Breast epithelium (tissue), 4 donors: ENCODE data around the gene OS9. TPM values are rescaled to one million over a fixed set of nuclear protein-coding genes. Genes with fewer than 3 reads are reported as not detected.

ENCODE experiments used
- DNase-seq, 2 donors: peaks; one replicate each; pipeline ENCODE4 v3.0.0-alpha.2; 2019; ENCODE audit warnings: low spot score in 2 of 2
- H3K27ac ChIP-seq, 2 donors: fragments of 200-600 bp; sonication (generic) in 1 of 2; one replicate each; pipeline ENCODE4 v1.5.1; 2016 to 2019; ENCODE audit warnings: mild to moderate bottlenecking in 1 of 2
- H3K27me3 ChIP-seq, 2 donors: fragments of 200-600 bp; sonication (generic) in 1 of 2; one replicate each; pipeline versions ENCODE4 v1.5.1 to v1.6.0; 2017 to 2019; ENCODE audit warnings: control low read depth in 1 of 2, mild to moderate bottlenecking in 1 of 2
- H3K36me3 ChIP-seq: fragments of 200-600 bp; one replicate; pipeline ENCODE4 v1.5.1; 2019
- H3K4me1 ChIP-seq, 2 donors: fragments of 200-600 bp; sonication (generic); one replicate each; pipeline ENCODE4 v1.5.1; 2016 to 2019; ENCODE audit warnings: control low read depth in 1 of 2
- H3K4me3 ChIP-seq, 3 donors: fragments of 200-600 bp; sonication (generic); 1 replicate in 2 of 3; 2 replicates in 1 of 3; pipeline ENCODE4 v1.5.1; 2016 to 2019; ENCODE audit warnings: mild to moderate bottlenecking in 3 of 3, moderate library complexity in 2 of 3
- H3K9me3 ChIP-seq, 2 donors: fragments of 200-600 bp; sonication (generic) in 1 of 2; one replicate each; pipeline ENCODE4 v1.5.1; 2016 to 2019; ENCODE audit warnings: control low read depth in 1 of 2
- POLR2A ChIP-seq: fragments of 450-650 bp; IDR thresholded peaks from one replicate; pipeline ENCODE4 v1.6.1; 2016; ENCODE audit warnings: antibody characterized with exemption, mild to moderate bottlenecking, moderate library complexity
- POLR2AphosphoS5 ChIP-seq, 3 donors: sonication (generic); formaldehyde crosslinking; IDR thresholded peaks; one replicate each; pipeline ENCODE4 v1.6.1; 2017; ENCODE audit warnings: antibody characterized with exemption in 3 of 3
- intact Hi-C: fragments of 100-400 bp; cut with DNase I; formaldehyde crosslinking; loops from one replicate; pipeline ENCODE4 v1.15.1; 2023; ENCODE audit warnings: low total_unique reads
- total RNA-seq, 3 donors: library from RNA; depleted of rRNA; stranded (reverse); fragments of >200 nt; gene quantifications; one replicate each; pipeline ENCODE4 v1.1.0, GENCODE V29; 2016
- TF ChIP-seq, protein P1 (sequence below), 3 donors: fragments of 450-650 bp; IDR thresholded peaks; one replicate each; pipeline ENCODE4 v1.5.1; 2016 to 2017; ENCODE audit warnings: antibody characterized with exemption in 3 of 3, mild to moderate bottlenecking in 3 of 3, moderate library complexity in 3 of 3

Gene OS9
- total RNA-seq, 3 donors from 2014 or later = 184 to 431 (median 213) TPM

- no peaks in the 10 kb centered on the region for H3K36me3 ChIP-seq
- no peak for DNase-seq
Observed at GRCh38 chr12:57745485-57745881, 51.6 kb downstream of the OS9 start.

GRCh38 chr12:57746025-57746424 is 52.1 kb downstream of the OS9 start:
- H3K36me3 ChIP-seq = no peaks in the 10 kb centered on the region
- peak overlapping the region; percentile 9 to 99 for H3K27ac ChIP-seq
- no peak for TF ChIP-seq POLR2AphosphoS5 (IDR thresholded peaks at IDR 0.05)
- no peak for TF ChIP-seq POLR2A
- TF ChIP-seq, protein P1, sequence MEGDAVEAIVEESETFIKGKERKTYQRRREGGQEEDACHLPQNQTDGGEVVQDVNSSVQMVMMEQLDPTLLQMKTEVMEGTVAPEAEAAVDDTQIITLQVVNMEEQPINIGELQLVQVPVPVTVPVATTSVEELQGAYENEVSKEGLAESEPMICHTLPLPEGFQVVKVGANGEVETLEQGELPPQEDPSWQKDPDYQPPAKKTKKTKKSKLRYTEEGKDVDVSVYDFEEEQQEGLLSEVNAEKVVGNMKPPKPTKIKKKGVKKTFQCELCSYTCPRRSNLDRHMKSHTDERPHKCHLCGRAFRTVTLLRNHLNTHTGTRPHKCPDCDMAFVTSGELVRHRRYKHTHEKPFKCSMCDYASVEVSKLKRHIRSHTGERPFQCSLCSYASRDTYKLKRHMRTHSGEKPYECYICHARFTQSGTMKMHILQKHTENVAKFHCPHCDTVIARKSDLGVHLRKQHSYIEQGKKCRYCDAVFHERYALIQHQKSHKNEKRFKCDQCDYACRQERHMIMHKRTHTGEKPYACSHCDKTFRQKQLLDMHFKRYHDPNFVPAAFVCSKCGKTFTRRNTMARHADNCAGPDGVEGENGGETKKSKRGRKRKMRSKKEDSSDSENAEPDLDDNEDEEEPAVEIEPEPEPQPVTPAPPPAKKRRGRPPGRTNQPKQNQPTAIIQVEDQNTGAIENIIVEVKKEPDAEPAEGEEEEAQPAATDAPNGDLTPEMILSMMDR (IDR thresholded peaks at IDR 0.05) = no peak
- H3K4me3 ChIP-seq = peak overlapping the region in 1 of 3 donors; percentile 87
- H3K9me3 ChIP-seq = no peaks in the 10 kb centered on the region
- intact Hi-C loops = no loop called here
- H3K27me3 ChIP-seq = no peaks in the 10 kb centered on the region
- peaks cover 0 to 10% of the 10 kb centered on the region in 2 donors for H3K4me1 ChIP-seq
- no peak for DNase-seq

More at GRCh38 chr12:57745485-57745881, 51.6 kb downstream of the OS9 start:
- intact Hi-C loops = no loop called here
- peak overlapping the region; percentile 99 to 100 for H3K27ac ChIP-seq
- H3K27me3 ChIP-seq = no peaks in the 10 kb centered on the region
- peaks cover 0 to 8% of the 10 kb centered on the region in 2 donors for H3K4me1 ChIP-seq
- peak overlapping the region; percentile 86 to 87 (median 87) for H3K4me3 ChIP-seq
- no peaks in the 10 kb centered on the region for H3K9me3 ChIP-seq
- TF ChIP-seq, protein P1 (IDR thresholded peaks at IDR 0.05) = no peak
- TF ChIP-seq POLR2A (no peak), POLR2AphosphoS5 (IDR thresholded peaks at IDR 0.05) (no peak)

GRCh38 chr12:57749061-57749460 is 55.1 kb downstream of the OS9 start:
- DNase-seq = no peak
- TF ChIP-seq POLR2A = no peak
- no peak for TF ChIP-seq POLR2AphosphoS5 (IDR thresholded peaks at IDR 0.05)
- TF ChIP-seq, protein P1 (IDR thresholded peaks at IDR 0.05) = no peak
- Histone ChIP-seq H3K36me3 (no peaks in the 10 kb centered on the region), H3K9me3 (no peaks in the 10 kb centered on the region), H3K27me3 (no peaks in the 10 kb centered on the region), H3K4me3 (no peak overlapping the region), H3K4me1 (peaks cover 0 to 17% of the 10 kb centered on the region in 2 donors), H3K27ac (no peak overlapping the region)
- intact Hi-C loops = no loop called here

DNA sequence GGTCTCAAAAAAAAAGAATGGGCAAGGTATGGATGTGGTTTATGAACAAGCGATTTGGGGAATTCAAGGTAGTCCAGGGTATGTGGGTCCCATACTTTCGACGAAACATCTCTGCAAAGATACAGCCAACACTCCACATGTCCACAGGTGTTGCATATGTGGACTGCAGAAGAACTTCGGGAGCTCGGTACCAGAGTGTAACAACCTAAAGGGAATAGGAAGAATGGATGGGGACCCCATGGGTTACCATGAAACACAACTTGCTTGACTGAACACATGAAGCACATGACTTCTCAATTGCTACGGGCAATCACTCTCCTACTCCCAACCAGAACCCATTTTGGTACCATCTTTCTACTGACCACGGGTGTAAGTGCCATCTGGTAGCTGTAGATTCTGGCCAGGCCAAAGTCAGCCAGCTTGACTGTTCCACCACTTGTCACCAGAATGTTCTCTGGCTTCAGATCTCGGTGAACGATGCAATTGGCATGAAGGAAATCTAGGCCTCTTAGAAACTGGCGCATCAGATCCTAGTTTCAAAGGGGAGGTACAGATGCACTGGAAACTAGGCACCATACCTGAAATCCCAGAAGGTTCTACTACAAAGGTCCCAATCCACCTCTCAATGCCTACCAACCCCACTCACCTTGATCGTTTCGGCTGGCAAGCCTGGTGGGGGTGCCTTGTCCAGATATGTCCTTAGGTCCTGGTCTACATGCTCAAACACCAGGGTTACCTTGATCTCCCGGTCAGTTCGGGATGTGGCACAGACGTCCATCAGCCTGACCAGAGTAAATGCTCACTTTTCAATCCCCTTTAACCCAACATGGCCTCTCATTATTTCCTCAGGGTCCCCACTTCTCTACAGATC is 56.9 kb downstream of the OS9 start:
- Histone ChIP-seq H3K36me3 (no peaks in the 10 kb centered on the region), H3K4me1 (peaks cover 0 to 14% of the 10 kb centered on the region in 2 donors), H3K9me3 (no peaks in the 10 kb centered on the region), H3K27me3 (no peaks in the 10 kb centered on the region), H3K27ac (peak overlapping the region; percentile 89 to 94), H3K4me3 (peak overlapping the region; percentile 68 to 85 (median 68))
- intact Hi-C loops = no loop called here
- TF ChIP-seq POLR2A = no peak
- TF ChIP-seq, protein P1 (IDR thresholded peaks at IDR 0.05) = no peak
- no peak for TF ChIP-seq POLR2AphosphoS5 (IDR thresholded peaks at IDR 0.05)
- DNase-seq = no peak

- intact Hi-C loops = no loop called here
- DNase-seq = no peak
- peak overlapping the region; percentile 89 to 94 for H3K27ac ChIP-seq
Observed at GRCh38 chr12:57751432-57751787, 57.5 kb downstream of the OS9 start.

More at GRCh38 chr12:57751432-57751787, 57.5 kb downstream of the OS9 start:
- H3K4me1 ChIP-seq = peaks cover 0 to 18% of the 10 kb centered on the region in 2 donors
- H3K4me3 ChIP-seq = peak overlapping the region; percentile 68 to 85 (median 68)
- no peaks in the 10 kb centered on the region for H3K27me3 ChIP-seq
- no peaks in the 10 kb centered on the region for H3K36me3 ChIP-seq
- no peaks in the 10 kb centered on the region for H3K9me3 ChIP-seq
- TF ChIP-seq POLR2AphosphoS5 (IDR thresholded peaks at IDR 0.05) (no peak), POLR2A (no peak)
- TF ChIP-seq, protein P1 (IDR thresholded peaks at IDR 0.05) = no peak
